Measurements from ENCODE around the gene BCL11B.

Gene BCL11B

GRCh38 chr14:99221445-99221844, 50.6 kb downstream of the BCL11B start:
- no peak for TF ChIP-seq CTCF (IDR thresholded peaks at IDR 0.05; ENCODE audit: extremely low read depth, missing control alignments)
- no peak for DNase-seq (ENCODE audit: low spot score)

- no peak for DNase-seq (ENCODE audit: low spot score)
- TF ChIP-seq CTCF (IDR thresholded peaks at IDR 0.05; ENCODE audit: extremely low read depth, missing control alignments): no peak
Observed at GRCh38 chr14:99217066-99217955, 54.7 kb downstream of the BCL11B start.

- DNase-seq (ENCODE audit: low spot score): no peak
- TF ChIP-seq CTCF (IDR thresholded peaks at IDR 0.05; ENCODE audit: extremely low read depth, missing control alignments): no peak
Observed at GRCh38 chr14:99216191-99216590, 55.8 kb downstream of the BCL11B start.

GRCh38 chr14:99215277-99215676, 56.7 kb downstream of the BCL11B start:
- TF ChIP-seq CTCF (IDR thresholded peaks at IDR 0.05; ENCODE audit: extremely low read depth, missing control alignments): no peak
- DNase-seq (ENCODE audit: low spot score): no peak

- no peak for DNase-seq (ENCODE audit: low spot score)
- no peak for TF ChIP-seq CTCF (IDR thresholded peaks at IDR 0.05; ENCODE audit: extremely low read depth, missing control alignments)
Observed at GRCh38 chr14:99214701-99215100, 57.3 kb downstream of the BCL11B start.

GRCh38 chr14:99213527-99213971, 58.4 kb downstream of the BCL11B start:
- no peak for TF ChIP-seq CTCF (IDR thresholded peaks at IDR 0.05; ENCODE audit: extremely low read depth, missing control alignments)
- no peak for DNase-seq (ENCODE audit: low spot score)

GRCh38 chr14:99213101-99213500, 58.9 kb downstream of the BCL11B start:
- TF ChIP-seq CTCF (IDR thresholded peaks at IDR 0.05; ENCODE audit: extremely low read depth, missing control alignments): no peak
- DNase-seq (ENCODE audit: low spot score): no peak

All from GM20000 (cell line).